RWPE2 (cell line): ENCODE results near the gene SOX12.

Source experiments
- ATAC-seq: fragments of 200-7000 bp; cut with Tn5 transposase; 3 replicates; pipeline ENCODE4 v1.9.1; 2021; ENCODE audit warnings: low read depth
- DNase-seq: peaks from one replicate; pipeline ENCODE4 v3.0.0-alpha.2; 2020; ENCODE audit warnings: low spot score
- H3K27ac ChIP-seq: fragments of 450-650 bp; 2 replicates; pipeline ENCODE4 v1.5.1; 2017; ENCODE audit warnings: mild to moderate bottlenecking; ENCODE audit not compliant: poor library complexity, severe bottlenecking
- H3K27me3 ChIP-seq: fragments of 250-450 bp; sonication (Bioruptor Pico); 2 replicates; pipeline ENCODE4 v1.5.1; 2021; ENCODE audit warnings: mild to moderate bottlenecking, moderate library complexity; ENCODE audit not compliant: insufficient read depth, poor library complexity, severe bottlenecking
- H3K36me3 ChIP-seq: fragments of 250-450 bp; sonication (Bioruptor Pico); 2 replicates; pipeline ENCODE4 v1.5.1; 2020; ENCODE audit warnings: low read depth, mild to moderate bottlenecking, moderate library complexity
- H3K4me1 ChIP-seq: fragments of 250-450 bp; sonication (Bioruptor Pico); 2 replicates; pipeline ENCODE4 v1.5.1; 2021; ENCODE audit warnings: mild to moderate bottlenecking, moderate library complexity; ENCODE audit not compliant: insufficient read depth, poor library complexity, severe bottlenecking
- H3K4me3 ChIP-seq: fragments of 250-450 bp; sonication (Bioruptor Pico); 2 replicates; pipeline ENCODE4 v1.5.1; 2021; ENCODE audit warnings: mild to moderate bottlenecking, moderate library complexity; ENCODE audit not compliant: severe bottlenecking
- H3K9me3 ChIP-seq: fragments of 250-450 bp; sonication (Bioruptor Pico); 2 replicates; pipeline ENCODE4 v1.5.1; 2021; ENCODE audit warnings: mild to moderate bottlenecking, moderate library complexity; ENCODE audit not compliant: severe bottlenecking
- CTCF ChIP-seq: fragments of 450-650 bp; IDR thresholded peaks from one replicate; pipeline ENCODE4 v1.5.1; 2017; ENCODE audit warnings: mild to moderate bottlenecking, moderate library complexity; ENCODE audit not compliant: poor library complexity, severe bottlenecking

SOX12 gene

DNA sequence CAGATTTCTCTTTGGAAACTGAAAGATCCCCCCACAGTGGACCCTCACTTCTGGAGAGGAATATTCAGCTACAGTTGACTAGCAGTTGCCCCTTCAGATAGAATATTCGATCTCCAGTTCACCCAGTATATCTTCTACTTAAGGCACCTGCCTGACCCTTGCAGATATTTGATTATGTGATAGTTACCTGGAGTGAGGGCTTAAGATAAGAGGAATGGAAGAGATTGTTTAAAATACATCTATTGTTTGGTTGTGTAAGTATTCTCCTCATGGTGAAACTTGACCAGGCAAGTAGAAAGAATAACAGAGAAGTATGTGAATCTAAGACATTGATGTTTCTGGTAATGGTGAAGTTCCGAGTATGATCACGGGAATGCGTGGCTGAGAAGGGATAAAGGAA lies 29.5 kb upstream of the SOX12 start:
- TF ChIP-seq CTCF, result no peak
- H3K4me3 ChIP-seq, result no peak overlapping the region
- H3K4me1 ChIP-seq, result peaks cover 16% of the 10 kb centered on the region
- H3K27me3 ChIP-seq, result no peaks in the 10 kb centered on the region
- DNase-seq (no peak), ATAC-seq (no peak)
- no peak overlapping the region for H3K27ac ChIP-seq
- H3K9me3 ChIP-seq, result no peaks in the 10 kb centered on the region
- peaks cover 15% of the 10 kb centered on the region for H3K36me3 ChIP-seq

DNA sequence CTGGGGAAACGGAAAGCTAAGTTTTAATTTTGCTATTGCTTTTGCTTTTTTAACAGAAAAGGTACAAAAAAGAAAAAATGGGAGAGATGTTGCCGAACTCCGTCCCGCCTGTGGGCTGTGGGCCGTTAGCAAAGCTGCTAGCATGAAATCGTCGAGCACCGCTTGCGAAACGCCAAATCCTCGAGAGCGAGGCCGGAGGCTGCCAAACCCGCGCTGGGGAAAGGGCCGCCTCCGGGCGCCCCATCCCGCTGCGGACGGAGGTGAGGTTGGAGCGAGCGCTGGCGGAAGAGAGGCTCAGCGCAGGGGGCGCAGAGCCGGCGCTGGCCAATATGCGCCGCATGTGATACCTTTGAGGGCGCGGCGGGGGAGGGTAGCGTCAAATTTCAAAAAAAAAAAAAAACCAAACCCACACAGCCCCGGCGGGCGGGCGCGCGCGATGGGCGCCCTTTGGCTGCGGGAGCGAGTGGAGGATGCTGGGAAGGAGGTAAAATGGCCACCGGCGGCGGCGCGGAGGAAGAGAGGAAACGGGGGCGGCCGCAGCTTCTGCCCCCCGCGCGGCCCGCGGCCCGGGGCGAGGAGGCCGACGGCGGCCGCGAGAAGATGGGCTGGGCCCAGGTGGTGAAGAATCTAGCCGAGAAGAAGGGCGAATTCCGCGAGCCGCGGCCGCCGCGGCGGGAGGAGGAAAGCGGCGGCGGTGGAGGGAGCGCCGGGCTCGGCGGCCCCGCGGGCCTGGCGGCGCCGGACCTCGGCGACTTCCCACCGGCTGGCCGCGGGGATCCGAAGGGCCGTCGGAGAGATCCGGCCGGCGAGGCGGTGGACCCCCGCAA lies 28.0 kb upstream of the SOX12 start, which contains the start of gene ZCCHC3:
Gene ZCCHC3, plus strand, starts transcription at position 473 of the 827 bp plus-strand sequence. Its CDS starts 17 bp downstream, at position 490.
- H3K27ac ChIP-seq, result peak within 1 kb of the TSS; percentile 92
- peak within 1 kb of the TSS; percentile 85 for H3K4me3 ChIP-seq
- peaks cover 15% of the 10 kb centered on the region for H3K36me3 ChIP-seq
- peak; percentile 16 for TF ChIP-seq CTCF
- peaks cover 12% of the 10 kb centered on the region for H3K4me1 ChIP-seq
- DNase-seq (peak; percentile 92), ATAC-seq (peak; percentile 93)
- H3K27me3 ChIP-seq, result no peaks in the 10 kb centered on the region
- H3K9me3 ChIP-seq, result no peaks in the 10 kb centered on the region

GRCh38 chr20:297925-298775 lies 27.2 kb upstream of the SOX12 start:
- ATAC-seq (peak; percentile 55), DNase-seq (no peak)
- Histone ChIP-seq H3K27ac (peak overlapping the region; percentile 92), H3K9me3 (no peaks in the 10 kb centered on the region), H3K4me1 (peaks cover 12% of the 10 kb centered on the region), H3K4me3 (peak overlapping the region; percentile 85), H3K27me3 (no peaks in the 10 kb centered on the region), H3K36me3 (peaks cover 15% of the 10 kb centered on the region)
- TF ChIP-seq CTCF, result no peak

DNA sequence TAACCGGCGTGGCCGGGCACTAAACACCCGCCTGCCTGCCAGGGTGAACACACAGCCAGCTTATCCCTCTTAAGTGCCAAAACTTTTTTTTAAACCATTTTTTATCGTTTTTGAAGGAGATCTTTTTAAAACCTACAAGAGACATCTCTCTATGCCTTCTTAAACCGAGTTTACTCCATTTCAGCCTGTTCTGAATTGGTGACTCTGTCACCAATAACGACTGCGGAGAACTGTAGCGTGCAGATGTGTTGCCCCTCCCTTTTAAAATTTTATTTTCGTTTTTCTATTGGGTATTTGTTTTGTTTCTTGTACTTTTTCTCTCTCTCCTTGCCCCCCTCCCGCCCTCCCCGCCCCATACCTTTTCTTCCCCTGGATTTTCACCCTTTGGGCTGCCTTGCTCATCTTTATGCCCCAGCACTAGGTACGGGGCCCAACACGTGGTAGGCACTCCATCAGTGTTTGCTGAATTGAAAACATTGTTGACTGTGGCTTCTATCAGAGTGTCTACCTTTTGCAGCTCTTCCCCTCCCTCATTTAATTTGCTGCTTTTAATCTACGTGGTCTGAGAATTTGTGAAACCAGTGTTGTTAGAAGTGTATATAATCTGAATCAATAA lies 26.5 kb upstream of the SOX12 start:
- no peak for DNase-seq
- H3K4me3 ChIP-seq, result peak overlapping the region; percentile 85
- TF ChIP-seq CTCF, result no peak
- peaks cover 12% of the 10 kb centered on the region for H3K4me1 ChIP-seq
- no peaks in the 10 kb centered on the region for H3K27me3 ChIP-seq
- H3K36me3 ChIP-seq, result peaks cover 15% of the 10 kb centered on the region
- ATAC-seq, result no peak
- H3K9me3 ChIP-seq, result no peaks in the 10 kb centered on the region
- peak overlapping the region; percentile 92 for H3K27ac ChIP-seq
